ENCODE measurements around the gene DNMT3L. TPM values are rescaled to one million over a fixed set of nuclear protein-coding genes. Genes with fewer than 3 reads are reported as not detected.

Gene DNMT3L
- total and polyA plus RNA-seq, 2 experiments from 2014 or later, result not detected

DNA sequence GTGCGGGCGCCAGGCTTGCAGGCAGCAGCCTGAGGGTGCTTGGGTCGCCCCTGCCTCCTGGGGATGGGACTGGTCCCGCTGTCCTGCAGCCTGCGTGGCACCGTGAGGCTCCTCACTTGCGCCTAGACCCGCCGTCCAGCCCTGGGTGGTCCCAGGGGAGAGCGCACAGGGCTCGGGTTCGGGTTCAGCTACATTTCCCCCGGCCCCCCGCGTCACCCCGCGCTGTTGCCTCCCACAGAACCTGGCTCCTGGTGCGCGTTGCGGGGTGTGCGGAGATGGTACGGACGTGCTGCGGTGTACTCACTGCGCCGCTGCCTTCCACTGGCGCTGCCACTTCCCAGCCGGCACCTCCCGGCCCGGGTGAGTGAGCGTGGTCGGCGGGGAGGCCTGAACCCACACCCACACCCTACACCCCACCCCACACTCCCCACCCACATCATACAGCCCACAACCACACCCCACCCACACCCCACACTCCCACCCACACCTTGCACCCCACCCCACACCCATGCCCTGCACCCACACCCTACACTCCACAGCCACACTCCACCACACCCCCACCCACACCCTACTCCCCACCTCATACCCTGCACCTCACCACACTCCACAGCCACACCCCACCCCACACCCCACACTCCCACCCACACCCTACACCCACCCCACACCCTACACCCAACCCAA lies 32.0 kb upstream of the DNMT3L start:
- no peaks in the 10 kb centered on the region for H3K4me1 ChIP-seq (ENCODE audit: low read depth)
- H3K9me3 ChIP-seq (ENCODE audit: low read depth), result no peaks in the 10 kb centered on the region
- TF ChIP-seq, protein P1, sequence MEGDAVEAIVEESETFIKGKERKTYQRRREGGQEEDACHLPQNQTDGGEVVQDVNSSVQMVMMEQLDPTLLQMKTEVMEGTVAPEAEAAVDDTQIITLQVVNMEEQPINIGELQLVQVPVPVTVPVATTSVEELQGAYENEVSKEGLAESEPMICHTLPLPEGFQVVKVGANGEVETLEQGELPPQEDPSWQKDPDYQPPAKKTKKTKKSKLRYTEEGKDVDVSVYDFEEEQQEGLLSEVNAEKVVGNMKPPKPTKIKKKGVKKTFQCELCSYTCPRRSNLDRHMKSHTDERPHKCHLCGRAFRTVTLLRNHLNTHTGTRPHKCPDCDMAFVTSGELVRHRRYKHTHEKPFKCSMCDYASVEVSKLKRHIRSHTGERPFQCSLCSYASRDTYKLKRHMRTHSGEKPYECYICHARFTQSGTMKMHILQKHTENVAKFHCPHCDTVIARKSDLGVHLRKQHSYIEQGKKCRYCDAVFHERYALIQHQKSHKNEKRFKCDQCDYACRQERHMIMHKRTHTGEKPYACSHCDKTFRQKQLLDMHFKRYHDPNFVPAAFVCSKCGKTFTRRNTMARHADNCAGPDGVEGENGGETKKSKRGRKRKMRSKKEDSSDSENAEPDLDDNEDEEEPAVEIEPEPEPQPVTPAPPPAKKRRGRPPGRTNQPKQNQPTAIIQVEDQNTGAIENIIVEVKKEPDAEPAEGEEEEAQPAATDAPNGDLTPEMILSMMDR (IDR thresholded peaks at IDR 0.05; ENCODE audit: low read depth, low read length), result no peak
- no peaks in the 10 kb centered on the region for H3K36me3 ChIP-seq
- H3K27ac ChIP-seq, result no peak overlapping the region
- no peak for DNase-seq (ENCODE audit: low read depth in 1 of 2, low spot score in 1 of 2)
- H3K27me3 ChIP-seq, result no peaks in the 10 kb centered on the region
- no peak overlapping the region for H3K4me3 ChIP-seq

DNA sequence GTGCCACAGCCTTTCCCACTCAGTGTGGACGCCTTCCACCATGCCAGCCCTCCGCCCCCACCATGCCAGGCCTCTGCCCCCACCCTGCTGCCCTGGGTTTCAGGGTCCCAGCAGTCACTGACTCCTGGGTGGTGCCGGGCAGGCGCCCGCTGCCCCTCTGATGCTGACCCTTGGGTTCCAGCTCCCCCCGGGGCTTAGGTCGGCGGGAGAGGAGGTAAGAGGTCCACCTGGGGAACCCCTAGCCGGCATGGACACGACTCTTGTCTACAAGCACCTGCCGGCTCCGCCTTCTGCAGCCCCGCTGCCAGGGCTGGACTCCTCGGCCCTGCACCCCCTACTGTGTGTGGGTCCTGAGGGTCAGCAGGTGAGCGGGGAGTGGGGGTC lies 31.1 kb upstream of the DNMT3L start:
- TF ChIP-seq, protein P1 (IDR thresholded peaks at IDR 0.05; ENCODE audit: low read depth, low read length), result no peak
- H3K4me1 ChIP-seq (ENCODE audit: low read depth), result no peaks in the 10 kb centered on the region
- H3K4me3 ChIP-seq, result no peak overlapping the region
- H3K36me3 ChIP-seq, result no peaks in the 10 kb centered on the region
- DNase-seq (ENCODE audit: low read depth in 1 of 2, low spot score in 1 of 2), result no peak
- H3K9me3 ChIP-seq (ENCODE audit: low read depth), result no peaks in the 10 kb centered on the region
- peaks cover 3% of the 10 kb centered on the region for H3K27me3 ChIP-seq
- no peak overlapping the region for H3K27ac ChIP-seq

DNA sequence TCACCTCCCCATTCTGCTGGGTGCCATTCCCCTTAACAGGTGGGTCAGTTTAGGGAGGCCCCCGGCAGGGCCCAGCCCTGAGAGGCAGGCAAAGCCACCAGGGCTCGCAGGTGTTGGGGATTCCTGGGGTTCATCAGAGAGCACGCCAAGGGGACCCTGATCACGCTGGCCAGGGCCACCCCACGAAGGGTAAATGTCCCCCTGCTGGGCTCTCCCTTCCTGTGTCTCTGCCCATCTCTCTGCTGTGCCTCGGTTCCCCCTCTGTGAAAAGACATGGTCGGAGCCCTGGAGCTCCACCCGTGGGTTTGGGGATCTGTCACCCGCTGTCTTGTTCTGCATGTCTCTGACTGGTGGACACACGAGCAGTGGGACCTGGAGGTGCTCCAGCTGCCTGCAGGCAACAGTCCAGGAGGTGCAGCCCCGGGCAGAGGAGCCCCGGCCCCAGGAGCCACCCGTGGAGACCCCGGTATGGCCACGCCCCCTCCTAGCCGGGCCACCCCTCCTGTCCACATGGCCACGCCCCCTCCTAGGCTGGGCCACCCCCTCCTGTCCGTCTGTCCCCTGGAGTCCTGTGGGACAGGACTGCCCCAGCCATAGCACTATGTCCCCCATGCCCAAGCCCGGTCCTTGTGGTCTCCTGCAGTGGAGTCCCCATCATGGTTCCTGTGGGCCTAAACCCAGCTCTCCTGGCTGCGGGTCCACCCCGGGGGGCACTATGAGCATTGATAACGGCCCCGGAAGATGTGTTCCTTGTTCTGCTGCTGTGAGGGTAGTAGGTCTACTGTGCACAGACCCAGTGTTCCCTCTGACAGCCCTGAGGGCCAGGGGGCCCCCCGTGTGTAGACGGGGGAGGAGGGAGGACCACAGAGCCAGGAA lies 30.5 kb upstream of the DNMT3L start:
- TF ChIP-seq, protein P1 (IDR thresholded peaks at IDR 0.05; ENCODE audit: low read depth, low read length), result no peak
- no peak overlapping the region for H3K27ac ChIP-seq
- H3K4me1 ChIP-seq (ENCODE audit: low read depth), result no peaks in the 10 kb centered on the region
- no peaks in the 10 kb centered on the region for H3K36me3 ChIP-seq
- no peaks in the 10 kb centered on the region for H3K9me3 ChIP-seq (ENCODE audit: low read depth)
- H3K27me3 ChIP-seq, result peaks cover 3% of the 10 kb centered on the region
- no peak for DNase-seq (ENCODE audit: low read depth in 1 of 2, low spot score in 1 of 2)
- no peak overlapping the region for H3K4me3 ChIP-seq

DNA sequence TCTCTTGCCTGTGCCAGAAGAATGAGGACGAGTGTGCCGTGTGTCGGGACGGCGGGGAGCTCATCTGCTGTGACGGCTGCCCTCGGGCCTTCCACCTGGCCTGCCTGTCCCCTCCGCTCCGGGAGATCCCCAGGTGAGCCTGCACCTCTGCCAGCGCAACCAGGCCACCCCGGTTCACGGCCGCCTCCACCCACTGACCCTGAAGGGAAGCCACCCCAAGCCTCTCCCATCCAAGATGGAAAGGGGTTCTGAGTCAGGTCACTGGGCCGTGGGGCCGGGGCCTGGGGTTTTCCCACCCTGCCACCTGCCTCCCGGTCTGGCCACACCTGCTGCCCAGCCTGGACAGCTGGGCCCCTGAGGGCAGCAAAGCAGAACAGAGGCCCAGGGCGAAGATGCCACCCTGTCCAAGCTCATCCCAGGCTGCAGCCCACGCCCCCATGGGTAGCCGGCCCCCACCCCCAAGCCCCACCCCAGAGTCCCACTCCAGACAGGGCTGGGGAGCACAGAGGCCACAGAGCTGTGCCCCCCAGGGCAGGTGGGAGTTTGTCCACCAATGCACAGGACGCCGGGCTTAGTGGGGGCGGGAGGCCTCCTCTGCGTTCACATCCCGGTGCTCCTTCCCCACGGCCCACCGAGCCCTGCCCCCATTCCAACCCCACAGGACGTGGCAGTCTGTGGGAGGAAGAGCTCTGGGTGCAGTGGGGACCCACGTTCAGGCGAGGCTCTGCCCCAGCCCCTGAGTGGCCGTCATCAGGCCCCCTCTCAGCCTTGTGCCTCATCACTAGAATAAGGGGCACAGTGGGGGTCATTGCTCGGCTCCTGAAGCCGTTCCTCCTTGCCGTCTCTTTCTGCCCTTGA lies 29.6 kb upstream of the DNMT3L start:
- no peak for DNase-seq (ENCODE audit: low read depth in 1 of 2, low spot score in 1 of 2)
- TF ChIP-seq, protein P1 (IDR thresholded peaks at IDR 0.05; ENCODE audit: low read depth, low read length), result no peak
- no peak overlapping the region for H3K4me3 ChIP-seq

DNA sequence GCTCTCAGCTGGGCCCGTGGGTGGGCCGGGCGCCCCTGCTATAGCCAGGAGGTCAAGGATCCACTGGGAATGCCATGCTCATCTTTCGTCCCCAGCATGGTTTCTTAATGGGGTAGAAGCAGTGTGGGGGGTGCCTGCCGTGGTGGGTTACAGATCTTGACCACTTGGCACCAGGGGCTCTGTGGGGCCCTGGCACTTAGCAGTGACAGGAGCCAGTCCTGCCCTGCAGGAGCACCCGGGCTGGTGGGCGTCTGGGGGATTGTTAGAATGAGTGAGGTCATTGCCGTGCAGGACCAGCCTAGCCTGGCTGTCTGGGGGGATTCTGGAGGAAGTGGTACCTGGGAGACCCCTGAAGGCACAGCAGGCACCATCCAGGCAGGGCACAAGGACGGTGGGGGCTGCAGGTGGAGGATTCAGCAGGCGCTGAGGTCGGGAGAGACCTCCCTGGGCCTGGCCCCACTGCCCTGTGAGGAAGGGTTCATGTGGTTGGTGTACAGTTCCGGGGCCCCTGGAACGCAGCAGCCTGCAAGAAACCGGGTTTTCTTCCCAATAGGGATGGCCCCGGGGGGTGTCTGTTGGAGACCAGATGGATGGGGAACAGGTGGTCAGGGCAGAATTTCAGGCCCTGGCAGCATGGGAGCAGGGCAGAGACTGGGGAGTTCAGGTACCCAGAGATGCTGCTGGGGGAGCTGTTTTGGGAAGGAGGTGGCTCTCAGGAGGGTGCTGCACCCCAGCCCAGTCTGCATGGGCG lies 28.8 kb upstream of the DNMT3L start:
- DNase-seq (ENCODE audit: low read depth in 1 of 2, low spot score in 1 of 2), result no peak
- no peak overlapping the region for H3K4me3 ChIP-seq
- no peak overlapping the region for H3K27ac ChIP-seq
- H3K27me3 ChIP-seq, result peaks cover 16% of the 10 kb centered on the region
- TF ChIP-seq, protein P1 (IDR thresholded peaks at IDR 0.05; ENCODE audit: low read depth, low read length), result no peak
- no peaks in the 10 kb centered on the region for H3K4me1 ChIP-seq (ENCODE audit: low read depth)
- no peaks in the 10 kb centered on the region for H3K9me3 ChIP-seq (ENCODE audit: low read depth)
- no peaks in the 10 kb centered on the region for H3K36me3 ChIP-seq

More for the DNA sequence above, 29.6 kb upstream of the DNMT3L start:
- Histone ChIP-seq H3K9me3 (ENCODE audit: low read depth) (no peaks in the 10 kb centered on the region), H3K4me1 (ENCODE audit: low read depth) (no peaks in the 10 kb centered on the region), H3K27ac (no peak overlapping the region), H3K27me3 (peaks cover 8% of the 10 kb centered on the region), H3K36me3 (no peaks in the 10 kb centered on the region)
